ENCODE data around the gene GRXCR2.

DNA sequence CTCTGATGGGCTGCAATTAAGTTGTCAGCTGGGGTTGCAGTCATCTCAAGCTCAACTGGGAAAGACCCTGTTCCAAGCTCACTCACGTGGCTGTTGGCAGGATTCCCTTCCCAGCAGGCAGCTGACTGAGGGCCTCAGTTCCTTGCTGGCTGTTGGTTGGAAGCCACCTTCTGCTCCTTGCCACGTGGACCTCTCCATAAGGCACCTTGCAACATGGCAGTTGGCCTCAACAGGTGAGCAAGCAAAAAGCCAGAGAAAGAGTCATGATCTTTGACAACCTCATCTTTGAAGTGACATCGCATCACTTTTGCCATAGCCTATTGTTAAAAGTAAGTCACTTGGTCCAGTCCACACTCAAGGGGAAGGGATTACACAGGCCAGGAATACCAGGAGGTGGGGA is 19.8 kb downstream of the GRXCR2 start:
- no peak for TF ChIP-seq ZNF282 (IDR thresholded peaks at IDR 0.05; ENCODE audit: partially characterized antibody)
- no peak for TF ChIP-seq USF2 (IDR thresholded peaks at IDR 0.05; ENCODE audit: low read depth, low read length)
- TF ChIP-seq USF2 (CRISPR knock-in tag; IDR thresholded peaks at IDR 0.05; ENCODE audit: borderline replicate concordance), result no peak
- TF ChIP-seq, protein P1, sequence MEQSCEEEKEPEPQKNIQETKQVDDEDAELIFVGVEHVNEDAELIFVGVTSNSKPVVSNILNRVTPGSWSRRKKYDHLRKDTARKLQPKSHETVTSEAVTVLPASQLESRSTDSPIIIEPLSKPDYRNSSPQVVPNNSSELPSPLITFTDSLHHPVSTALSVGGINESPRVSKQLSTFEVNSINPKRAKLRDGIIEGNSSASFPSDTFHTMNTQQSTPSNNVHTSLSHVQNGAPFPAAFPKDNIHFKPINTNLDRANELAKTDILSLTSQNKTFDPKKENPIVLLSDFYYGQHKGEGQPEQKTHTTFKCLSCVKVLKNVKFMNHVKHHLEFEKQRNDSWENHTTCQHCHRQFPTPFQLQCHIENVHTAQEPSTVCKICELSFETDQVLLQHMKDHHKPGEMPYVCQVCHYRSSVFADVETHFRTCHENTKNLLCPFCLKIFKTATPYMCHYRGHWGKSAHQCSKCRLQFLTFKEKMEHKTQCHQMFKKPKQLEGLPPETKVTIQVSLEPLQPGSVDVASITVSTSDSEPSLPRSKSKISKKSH (CRISPR knock-in tag; IDR thresholded peaks at IDR 0.05; ENCODE audit: borderline replicate concordance), result no peak
- TF ChIP-seq TCF7 (IDR thresholded peaks at IDR 0.05; ENCODE audit: low read depth), result no peak
- no peak for TF ChIP-seq POLR2A (IDR thresholded peaks at IDR 0.05; ENCODE audit: insufficient read depth in 1 of 2, low read depth in 2 of 2, low read length in 2 of 2)
- no peak for TF ChIP-seq MXI1 (IDR thresholded peaks at IDR 0.05; ENCODE audit: borderline replicate concordance, low read depth, low read length)
- no peak for TF ChIP-seq TEF (CRISPR knock-in tag; IDR thresholded peaks at IDR 0.05)
- TF ChIP-seq ZNF678 (CRISPR knock-in tag; IDR thresholded peaks at IDR 0.05), result no peak
- TF ChIP-seq ZZZ3 (CRISPR knock-in tag; IDR thresholded peaks at IDR 0.05; ENCODE audit: borderline replicate concordance), result no peak
